ENCODE measurements around the gene ZNF23.

DNA sequence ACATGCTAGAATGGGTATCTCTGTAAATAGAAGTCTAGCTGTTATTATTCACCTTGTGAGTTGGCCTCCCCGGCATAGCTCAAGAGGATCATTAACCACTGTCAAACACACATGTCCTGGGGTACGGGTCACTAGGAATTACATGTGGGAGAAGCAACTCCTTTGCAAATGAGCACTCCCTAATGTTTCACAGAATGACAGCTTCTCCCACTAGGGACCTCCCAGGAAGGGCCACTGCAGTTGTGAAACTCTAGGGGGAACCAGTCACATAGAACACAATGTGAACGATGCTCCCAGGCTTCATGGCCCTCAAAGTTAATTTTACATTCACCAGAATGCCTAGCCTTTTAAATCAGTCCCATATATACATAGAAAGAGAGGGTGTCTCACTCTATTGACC lies 39.5 kb upstream of the ZNF23 start:
- no peak for TF ChIP-seq POLR2A (IDR thresholded peaks at IDR 0.05)
- TF ChIP-seq, protein P1, sequence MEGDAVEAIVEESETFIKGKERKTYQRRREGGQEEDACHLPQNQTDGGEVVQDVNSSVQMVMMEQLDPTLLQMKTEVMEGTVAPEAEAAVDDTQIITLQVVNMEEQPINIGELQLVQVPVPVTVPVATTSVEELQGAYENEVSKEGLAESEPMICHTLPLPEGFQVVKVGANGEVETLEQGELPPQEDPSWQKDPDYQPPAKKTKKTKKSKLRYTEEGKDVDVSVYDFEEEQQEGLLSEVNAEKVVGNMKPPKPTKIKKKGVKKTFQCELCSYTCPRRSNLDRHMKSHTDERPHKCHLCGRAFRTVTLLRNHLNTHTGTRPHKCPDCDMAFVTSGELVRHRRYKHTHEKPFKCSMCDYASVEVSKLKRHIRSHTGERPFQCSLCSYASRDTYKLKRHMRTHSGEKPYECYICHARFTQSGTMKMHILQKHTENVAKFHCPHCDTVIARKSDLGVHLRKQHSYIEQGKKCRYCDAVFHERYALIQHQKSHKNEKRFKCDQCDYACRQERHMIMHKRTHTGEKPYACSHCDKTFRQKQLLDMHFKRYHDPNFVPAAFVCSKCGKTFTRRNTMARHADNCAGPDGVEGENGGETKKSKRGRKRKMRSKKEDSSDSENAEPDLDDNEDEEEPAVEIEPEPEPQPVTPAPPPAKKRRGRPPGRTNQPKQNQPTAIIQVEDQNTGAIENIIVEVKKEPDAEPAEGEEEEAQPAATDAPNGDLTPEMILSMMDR (IDR thresholded peaks at IDR 0.05): no peak
